ENCODE measurements around the gene DAP3. TPM values are rescaled to one million over a fixed set of nuclear protein-coding genes. Genes with fewer than 3 reads are reported as not detected.
"Not testable (repeated sequence)": the region's sequence is repeated elsewhere in the genome, so short reads cannot be mapped to it uniquely, and the experiment has no call there.

DAP3 gene
- total RNA-seq, 2 experiments from 2014 or later = 105 to 106 TPM

GRCh38 chr1:155651861-155652661 lies 36.8 kb upstream of the DAP3 start:
- no peak for ATAC-seq (ENCODE audit: poor library complexity)
- Histone ChIP-seq H3K9me3 (ENCODE audit: control insufficient read depth in 1 of 2, insufficient read depth in 1 of 2, low read length in 2 of 2) (no peaks in the 10 kb centered on the region), H3K4me1 (ENCODE audit: insufficient read depth, low read length) (no peaks in the 10 kb centered on the region), H3K27ac (ENCODE audit: low read depth in 1 of 2, low read length in 2 of 2) (no peak overlapping the region), H3K27me3 (ENCODE audit: control insufficient read depth in 1 of 2, insufficient read depth in 2 of 2, low read length in 2 of 2) (no peaks in the 10 kb centered on the region), H3K4me3 (ENCODE audit: low read length) (no peak overlapping the region), H3K36me3 (ENCODE audit: insufficient read depth, low read length) (no peaks in the 10 kb centered on the region)
- Mint-ChIP-seq H3K9me3 (no peaks in the 10 kb centered on the region), H3K27ac (no peak overlapping the region), H3K4me3 (no peak overlapping the region), H3K4me1 (ENCODE audit: low read depth) (no peaks in the 10 kb centered on the region), H3K36me3 (ENCODE audit: low read depth) (no peaks in the 10 kb centered on the region), H3K27me3 (peaks cover 5% of the 10 kb centered on the region)
- intact Hi-C loops (cut with DNase I, micrococcal nuclease) = no loop called here
- ChIA-PET POLR2A (no interaction called here), CTCF (no interaction called here)
- DNase-seq = no peak
- TF ChIP-seq CTCF (IDR thresholded peaks at IDR 0.05) = no peak

DNA sequence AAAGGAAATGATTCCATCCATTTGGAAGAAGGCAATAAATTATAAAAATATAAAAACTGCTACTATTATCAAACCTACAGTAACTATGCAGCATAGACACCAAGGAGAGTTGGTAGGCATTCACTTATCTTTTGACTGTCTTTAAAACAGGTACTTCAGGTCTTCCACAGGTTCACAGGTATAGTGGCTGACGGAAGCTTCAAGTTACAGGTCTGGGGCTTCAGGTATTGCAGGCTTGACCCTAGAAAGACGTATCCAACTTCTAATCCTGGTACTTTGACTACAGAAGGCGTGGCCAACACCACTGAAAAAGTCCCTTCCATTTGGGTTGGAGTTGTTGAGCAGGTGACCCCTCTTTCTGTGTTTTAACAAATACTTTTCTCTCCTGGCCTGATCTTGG lies 35.9 kb upstream of the DAP3 start:
- no peaks in the 10 kb centered on the region for H3K4me1 ChIP-seq (ENCODE audit: insufficient read depth, low read length)
- no peak for DNase-seq
- no peak for ATAC-seq (ENCODE audit: poor library complexity)
- CTCF ChIA-PET = no interaction called here
- no peaks in the 10 kb centered on the region for H3K27me3 ChIP-seq (ENCODE audit: control insufficient read depth in 1 of 2, insufficient read depth in 2 of 2, low read length in 2 of 2)
- no peak overlapping the region for H3K27ac Mint-ChIP-seq
- H3K27me3 Mint-ChIP-seq = peaks cover 5% of the 10 kb centered on the region
- no peaks in the 10 kb centered on the region for H3K36me3 Mint-ChIP-seq (ENCODE audit: low read depth)
- intact Hi-C loops (cut with DNase I, micrococcal nuclease) = no loop called here
- H3K27ac ChIP-seq (ENCODE audit: low read depth in 1 of 2, low read length in 2 of 2) = no peak overlapping the region
- H3K4me3 ChIP-seq (ENCODE audit: low read length) = no peak overlapping the region
- no peaks in the 10 kb centered on the region for H3K9me3 ChIP-seq (ENCODE audit: control insufficient read depth in 1 of 2, insufficient read depth in 1 of 2, low read length in 2 of 2)
- TF ChIP-seq CTCF (IDR thresholded peaks at IDR 0.05) = no peak
- no peak overlapping the region for H3K4me3 Mint-ChIP-seq
- POLR2A ChIA-PET = no interaction called here
- no peaks in the 10 kb centered on the region for H3K4me1 Mint-ChIP-seq (ENCODE audit: low read depth)
- H3K36me3 ChIP-seq (ENCODE audit: insufficient read depth, low read length) = no peaks in the 10 kb centered on the region
- no peaks in the 10 kb centered on the region for H3K9me3 Mint-ChIP-seq

DNA sequence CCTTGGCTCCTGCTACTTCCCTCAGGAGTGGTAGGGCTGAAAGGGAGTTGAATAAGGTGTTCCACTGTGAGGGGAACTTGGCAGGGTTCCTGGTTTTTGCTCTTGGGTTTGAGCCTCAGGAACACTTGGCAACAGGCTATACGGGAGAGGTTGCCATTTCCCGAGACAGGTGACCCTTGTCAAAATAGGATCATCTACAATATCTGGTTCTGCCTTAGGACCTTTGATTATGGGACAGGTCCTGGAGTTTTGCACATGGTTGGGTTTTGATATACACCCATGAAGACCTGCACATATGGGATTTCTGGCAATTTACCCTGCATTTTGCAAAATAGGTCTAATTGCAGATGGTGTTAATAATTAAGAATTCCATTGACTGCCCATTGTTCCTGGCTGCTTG lies 31.4 kb upstream of the DAP3 start:
- CTCF ChIA-PET = no interaction called here
- TF ChIP-seq CTCF (IDR thresholded peaks at IDR 0.05) = no peak
- intact Hi-C loops (cut with DNase I, micrococcal nuclease) = no loop called here
- no peak overlapping the region for H3K27ac ChIP-seq (ENCODE audit: low read depth in 1 of 2, low read length in 2 of 2)
- no peaks in the 10 kb centered on the region for H3K9me3 ChIP-seq (ENCODE audit: control insufficient read depth in 1 of 2, insufficient read depth in 1 of 2, low read length in 2 of 2)
- H3K27me3 ChIP-seq (ENCODE audit: control insufficient read depth in 1 of 2, insufficient read depth in 2 of 2, low read length in 2 of 2) = no peaks in the 10 kb centered on the region
- H3K36me3 ChIP-seq (ENCODE audit: insufficient read depth, low read length) = peaks cover 36% of the 10 kb centered on the region
- no peak overlapping the region for H3K27ac Mint-ChIP-seq
- no peak for ATAC-seq (ENCODE audit: poor library complexity)
- H3K4me3 ChIP-seq (ENCODE audit: low read length) = no peak overlapping the region
- no peaks in the 10 kb centered on the region for H3K4me1 Mint-ChIP-seq (ENCODE audit: low read depth)
- POLR2A ChIA-PET = no interaction called here
- H3K4me3 Mint-ChIP-seq = no peak overlapping the region
- no peaks in the 10 kb centered on the region for H3K9me3 Mint-ChIP-seq
- no peak for DNase-seq
- no peaks in the 10 kb centered on the region for H3K27me3 Mint-ChIP-seq
- no peaks in the 10 kb centered on the region for H3K4me1 ChIP-seq (ENCODE audit: insufficient read depth, low read length)
- peaks cover 42% of the 10 kb centered on the region for H3K36me3 Mint-ChIP-seq (ENCODE audit: low read depth)

DNA sequence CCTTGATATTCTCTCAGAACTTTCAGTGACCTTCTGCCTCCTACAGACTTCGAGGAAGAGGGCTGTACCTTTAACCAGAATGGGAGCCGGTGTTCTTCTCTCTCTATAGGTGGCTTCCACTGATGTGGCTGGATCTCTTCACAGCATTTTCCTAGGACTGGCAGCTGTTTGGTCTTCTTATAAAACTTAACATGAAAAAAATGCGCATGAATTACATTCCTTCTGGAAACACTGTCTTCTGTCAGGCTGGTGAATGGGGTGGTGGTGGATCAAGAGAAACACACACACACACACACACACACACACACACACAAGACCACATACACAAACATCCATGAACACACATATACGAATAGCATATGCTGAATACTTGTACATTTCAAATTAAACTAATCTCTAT lies 27.7 kb upstream of the DAP3 start:
- H3K4me3 Mint-ChIP-seq; H3K4me3 ChIP-seq (ENCODE audit: low read length); POLR2A ChIA-PET; H3K4me1 ChIP-seq (ENCODE audit: insufficient read depth, low read length); H3K27me3 ChIP-seq (ENCODE audit: control insufficient read depth in 1 of 2, insufficient read depth in 2 of 2, low read length in 2 of 2); ATAC-seq (ENCODE audit: poor library complexity); H3K27ac ChIP-seq (ENCODE audit: low read depth in 1 of 2, low read length in 2 of 2); H3K9me3 ChIP-seq (ENCODE audit: control insufficient read depth in 1 of 2, insufficient read depth in 1 of 2, low read length in 2 of 2); H3K27ac Mint-ChIP-seq; DNase-seq; intact Hi-C loops (cut with DNase I, micrococcal nuclease); H3K9me3 Mint-ChIP-seq; H3K27me3 Mint-ChIP-seq; H3K4me1 Mint-ChIP-seq (ENCODE audit: low read depth); CTCF ChIA-PET: not testable (repeated sequence)
- peaks cover 72% of the 10 kb centered on the region for H3K36me3 Mint-ChIP-seq (ENCODE audit: low read depth)
- H3K36me3 ChIP-seq (ENCODE audit: insufficient read depth, low read length) = peaks cover 64% of the 10 kb centered on the region

Data from CD4-positive, alpha-beta T cell (primary cell).